ENCODE measurements around the gene ACTG1.

ACTG1 gene

DNA sequence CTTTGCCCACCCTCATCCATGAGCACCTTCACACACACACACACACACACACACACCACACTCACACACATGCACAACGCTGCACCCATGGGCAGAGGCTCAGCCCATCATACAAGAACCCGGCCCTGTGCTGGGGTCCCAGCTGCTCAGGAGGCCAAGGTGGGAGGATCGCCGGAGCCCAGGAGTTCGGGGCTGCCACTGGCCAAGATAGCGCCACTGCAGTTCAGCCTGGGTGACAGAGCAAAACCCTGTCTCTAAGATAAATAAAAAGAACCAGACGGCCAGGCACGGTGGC lies 12.2 kb upstream of the ACTG1 start:
- H3K27me3 ChIP-seq (replicated peaks; ENCODE audit: control insufficient read depth, insufficient read depth, low read length) = no peaks in the 10 kb centered on the region
- DNase-seq (ENCODE audit: extremely low read depth, insufficient read length) = no peak
- H3K4me3 ChIP-seq (replicated peaks; ENCODE audit: low read depth, low read length) = no peak overlapping the region
- no peaks in the 10 kb centered on the region for H3K36me3 ChIP-seq (ENCODE audit: control insufficient read depth, insufficient read depth, low read length)
- TF ChIP-seq CTCF (IDR thresholded peaks at IDR 0.05; ENCODE audit: insufficient read depth, low read length, poor library complexity, severe bottlenecking) = no peak

- no peak for DNase-seq (ENCODE audit: extremely low read depth, insufficient read length)
- Histone ChIP-seq H3K36me3 (ENCODE audit: control insufficient read depth, insufficient read depth, low read length) (no peaks in the 10 kb centered on the region), H3K27me3 (replicated peaks; ENCODE audit: control insufficient read depth, insufficient read depth, low read length) (no peaks in the 10 kb centered on the region), H3K4me3 (replicated peaks; ENCODE audit: low read depth, low read length) (no peak overlapping the region)
- no peak for TF ChIP-seq CTCF (IDR thresholded peaks at IDR 0.05; ENCODE audit: insufficient read depth, low read length, poor library complexity, severe bottlenecking)
Observed at GRCh38 chr17:81524039-81524864, 11.7 kb upstream of the ACTG1 start.

GRCh38 chr17:81523402-81524038 lies 10.9 kb upstream of the ACTG1 start:
- no peak overlapping the region for H3K4me3 ChIP-seq (replicated peaks; ENCODE audit: low read depth, low read length)
- DNase-seq (ENCODE audit: extremely low read depth, insufficient read length) = no peak
- TF ChIP-seq CTCF (IDR thresholded peaks at IDR 0.05; ENCODE audit: insufficient read depth, low read length, poor library complexity, severe bottlenecking) = peak; percentile 36
- H3K27me3 ChIP-seq (replicated peaks; ENCODE audit: control insufficient read depth, insufficient read depth, low read length) = no peaks in the 10 kb centered on the region
- no peaks in the 10 kb centered on the region for H3K36me3 ChIP-seq (ENCODE audit: control insufficient read depth, insufficient read depth, low read length)

DNA sequence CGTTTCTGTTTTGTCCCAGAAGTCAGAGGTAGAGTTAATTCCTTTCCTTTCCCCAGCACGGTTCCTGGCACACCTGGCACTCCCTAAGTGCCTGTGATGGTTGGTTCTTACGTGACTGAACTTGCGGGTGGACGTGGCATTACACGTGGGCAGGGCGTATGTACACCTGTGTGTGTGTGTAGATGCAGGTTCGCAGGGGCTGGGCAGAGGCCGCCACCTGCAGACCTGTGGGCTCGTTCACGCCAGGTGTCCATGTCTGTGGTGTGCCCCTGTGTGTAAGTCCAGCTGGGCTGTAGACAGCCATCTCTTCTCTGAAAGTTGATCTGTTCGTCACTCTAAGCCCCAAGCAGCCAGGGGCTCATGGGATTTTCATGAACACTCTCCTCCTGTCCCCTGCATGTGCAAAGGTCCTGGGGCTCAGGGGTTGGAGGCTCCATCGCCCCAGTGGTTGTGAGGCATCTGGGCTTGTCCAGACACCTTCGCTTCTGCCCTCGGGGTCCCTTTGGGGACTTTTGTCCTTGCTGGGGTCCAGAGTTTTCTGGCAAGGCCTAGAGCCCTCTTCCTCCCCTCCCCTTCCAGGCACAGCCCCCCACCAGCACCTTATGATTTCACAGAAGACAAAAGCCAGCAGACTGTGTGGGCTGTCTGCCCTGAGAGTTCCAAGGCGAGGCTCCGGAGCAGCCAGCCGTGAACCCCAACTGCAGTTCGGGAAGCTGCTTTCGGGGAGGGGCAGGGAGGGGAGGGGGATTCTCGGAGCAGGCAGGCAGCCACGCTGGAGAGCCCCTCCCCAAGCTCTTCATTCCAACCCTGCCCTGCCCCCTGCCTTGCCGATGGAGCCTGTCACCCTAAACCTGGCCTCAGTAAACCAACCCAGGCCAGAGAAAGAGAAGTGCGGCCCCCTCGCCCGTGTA lies 10.1 kb upstream of the ACTG1 start:
- Histone ChIP-seq H3K27me3 (replicated peaks; ENCODE audit: control insufficient read depth, insufficient read depth, low read length) (no peaks in the 10 kb centered on the region), H3K36me3 (ENCODE audit: control insufficient read depth, insufficient read depth, low read length) (no peaks in the 10 kb centered on the region), H3K4me3 (replicated peaks; ENCODE audit: low read depth, low read length) (no peak overlapping the region)
- DNase-seq (ENCODE audit: extremely low read depth, insufficient read length) = peak; percentile 12
- no peak for TF ChIP-seq CTCF (IDR thresholded peaks at IDR 0.05; ENCODE audit: insufficient read depth, low read length, poor library complexity, severe bottlenecking)

DNA sequence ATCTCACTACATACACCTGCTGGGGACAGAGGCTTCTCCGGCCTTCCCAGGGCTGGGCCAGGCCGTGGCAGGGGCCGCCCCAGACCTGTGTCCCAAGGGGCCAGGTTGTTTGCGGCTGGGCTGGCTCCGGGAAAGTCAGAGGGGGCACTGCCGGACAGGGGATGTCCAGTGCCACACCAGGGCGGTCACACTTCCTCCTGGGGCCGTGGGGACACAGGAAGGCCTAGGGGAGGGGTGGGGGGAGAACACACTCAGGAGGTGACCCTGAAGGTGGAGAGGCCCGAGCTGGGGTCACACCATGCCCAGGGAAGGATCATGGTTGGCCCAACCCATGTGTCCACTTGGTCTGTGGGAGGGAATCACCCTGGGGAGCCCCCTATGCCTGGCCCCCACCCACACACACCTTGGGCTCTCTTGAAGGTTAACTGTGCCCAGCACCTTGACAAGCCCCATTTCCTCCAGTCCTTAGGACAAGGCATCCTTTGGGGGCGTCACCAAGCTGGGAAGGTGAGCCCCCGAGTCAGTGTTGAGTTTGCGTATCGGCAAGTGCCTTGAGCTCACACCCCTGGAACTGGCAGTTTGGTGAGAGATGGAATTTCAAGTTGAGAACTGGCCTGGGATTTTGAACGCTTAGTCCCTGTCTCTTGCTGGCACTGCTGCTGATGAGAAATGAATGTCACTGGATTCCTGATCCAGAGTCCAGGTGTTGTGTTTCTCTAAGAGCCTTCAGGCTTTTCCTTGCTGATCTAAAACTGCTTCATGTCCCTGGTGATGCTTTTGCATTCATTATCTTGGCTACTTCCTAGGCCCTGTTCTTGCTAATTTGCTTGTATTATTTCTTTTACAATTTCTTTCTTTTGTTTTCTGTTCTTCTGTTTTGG lies 7.7 kb upstream of the ACTG1 start:
- TF ChIP-seq CTCF (IDR thresholded peaks at IDR 0.05; ENCODE audit: insufficient read depth, low read length, poor library complexity, severe bottlenecking) = no peak
- peak; percentile 30 for DNase-seq (ENCODE audit: extremely low read depth, insufficient read length)
- no peaks in the 10 kb centered on the region; the same call in 1 of the 2 replicates for H3K36me3 ChIP-seq (ENCODE audit: control insufficient read depth, insufficient read depth, low read length)
- no peaks in the 10 kb centered on the region for H3K27me3 ChIP-seq (replicated peaks; ENCODE audit: control insufficient read depth, insufficient read depth, low read length)
- H3K4me3 ChIP-seq (replicated peaks; ENCODE audit: low read depth, low read length) = peak overlapping the region; percentile 67
